Left renal pelvis (tissue), 4 donors: ENCODE data around the gene SPNS2. TPM values are rescaled to one million over a fixed set of nuclear protein-coding genes. Genes with fewer than 3 reads are reported as not detected.

Experiments used
- DNase-seq, 4 donors: peaks; one replicate each; pipeline ENCODE4 v3.0.0-alpha.2; 2013; ENCODE audit warnings: low read depth in 4 of 4, low spot score in 3 of 4
- polyA plus RNA-seq, 4 donors: library from polyadenylated mRNA; unstranded; fragments of 120-200 nt; gene quantifications; one replicate each; pipeline ENCODE4 v1.2.1, GENCODE V29; 2013; ENCODE audit not compliant: insufficient read length in 4 of 4

Gene SPNS2
- polyA plus RNA-seq, 4 donors = 3.1 to 57.6 (median 30.3) TPM

- DNase-seq = no peak
Observed at GRCh38 chr17:4518901-4519300, 20.2 kb downstream of the SPNS2 start.

GRCh38 chr17:4519361-4519788 is 20.7 kb downstream of the SPNS2 start:
- no peak for DNase-seq

GRCh38 chr17:4520060-4520893 is 21.6 kb downstream of the SPNS2 start:
- no peak for DNase-seq

GRCh38 chr17:4520894-4521600 is 22.4 kb downstream of the SPNS2 start:
- no peak for DNase-seq

GRCh38 chr17:4522661-4523060 is 24.0 kb downstream of the SPNS2 start:
- DNase-seq = no peak

- DNase-seq = no peak
Observed at GRCh38 chr17:4523946-4524345, 25.3 kb downstream of the SPNS2 start.

- DNase-seq = no peak
Observed at GRCh38 chr17:4525691-4526397, 27.2 kb downstream of the SPNS2 start.

GRCh38 chr17:4527134-4527533 is 28.5 kb downstream of the SPNS2 start:
- no peak for DNase-seq

GRCh38 chr17:4527566-4528125 is 29.0 kb downstream of the SPNS2 start:
- DNase-seq = no peak

GRCh38 chr17:4529533-4530152 is 31.0 kb downstream of the SPNS2 start:
- no peak for DNase-seq

- DNase-seq = no peak
Observed at GRCh38 chr17:4530799-4531730, 32.4 kb downstream of the SPNS2 start.

- DNase-seq = no peak
Observed at GRCh38 chr17:4531988-4532736, 33.5 kb downstream of the SPNS2 start.

- DNase-seq = no peak
Observed at GRCh38 chr17:4532860-4533522, 34.3 kb downstream of the SPNS2 start.

GRCh38 chr17:4533523-4534504 is 35.1 kb downstream of the SPNS2 start:
- DNase-seq = no peak

- DNase-seq = no peak
Observed at GRCh38 chr17:4534515-4534914, 35.8 kb downstream of the SPNS2 start.

- DNase-seq = no peak
Observed at GRCh38 chr17:4534928-4535666, 36.4 kb downstream of the SPNS2 start.
